ENCODE results near the gene ZSCAN12.
"Not testable (repeated sequence)": the region's sequence is repeated elsewhere in the genome, so short reads cannot be mapped to it uniquely, and the experiment has no call there.

- TF ChIP-seq SP1 (IDR thresholded peaks at IDR 0.05); FOXK2 (IDR thresholded peaks at IDR 0.05); ELF4 (IDR thresholded peaks at IDR 0.05); FOXM1 (IDR thresholded peaks at IDR 0.05; ENCODE audit: borderline replicate concordance); NFRKB (IDR thresholded peaks at IDR 0.05): not testable (repeated sequence)
Measured at GRCh38 chr6:28403923-28404322, 4.4 kb upstream of the ZSCAN12 start.
